Gastrocnemius medialis (tissue), 4 donors: Measurements from ENCODE around the gene ITPR1.

Experiments
- POLR2A ChIP-seq, 2 donors: fragments of 450-650 bp; IDR thresholded peaks; one replicate each; pipeline ENCODE4 v1.6.1; 2017; ENCODE audit warnings: antibody characterized with exemption in 2 of 2, mild to moderate bottlenecking in 2 of 2, moderate library complexity in 2 of 2
- TF ChIP-seq, protein P1 (sequence below), 5 experiments: fragments of 450-650 bp in 3 of 5; fragments of 200-600 bp in 2 of 5; sonication (generic) in 2 of 5; IDR thresholded peaks in 4 of 5; conservative IDR thresholded peaks in 1 of 5; 1 replicate in 4 of 5; 2 replicates in 1 of 5; pipeline ENCODE4 v1.5.1; 2016 to 2019; ENCODE audit warnings: antibody characterized with exemption in 5 of 5, mild to moderate bottlenecking in 3 of 5, moderate library complexity in 3 of 5

DNA sequence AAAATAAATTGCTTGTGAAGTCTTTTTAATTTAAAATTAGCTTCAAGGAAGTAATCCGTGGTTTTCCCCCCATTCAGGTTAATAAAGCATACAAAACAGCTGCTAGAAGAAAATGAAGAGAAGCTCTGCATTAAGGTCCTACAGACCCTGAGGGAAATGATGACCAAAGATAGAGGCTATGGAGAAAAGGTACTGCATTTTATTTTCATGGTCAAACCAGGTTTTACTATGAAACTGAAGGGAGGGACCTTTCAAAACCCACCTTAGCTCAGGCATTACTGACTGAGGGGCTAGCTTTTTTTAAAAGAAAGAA is 218.5 kb downstream of the ITPR1 start:
- TF ChIP-seq, protein P1, sequence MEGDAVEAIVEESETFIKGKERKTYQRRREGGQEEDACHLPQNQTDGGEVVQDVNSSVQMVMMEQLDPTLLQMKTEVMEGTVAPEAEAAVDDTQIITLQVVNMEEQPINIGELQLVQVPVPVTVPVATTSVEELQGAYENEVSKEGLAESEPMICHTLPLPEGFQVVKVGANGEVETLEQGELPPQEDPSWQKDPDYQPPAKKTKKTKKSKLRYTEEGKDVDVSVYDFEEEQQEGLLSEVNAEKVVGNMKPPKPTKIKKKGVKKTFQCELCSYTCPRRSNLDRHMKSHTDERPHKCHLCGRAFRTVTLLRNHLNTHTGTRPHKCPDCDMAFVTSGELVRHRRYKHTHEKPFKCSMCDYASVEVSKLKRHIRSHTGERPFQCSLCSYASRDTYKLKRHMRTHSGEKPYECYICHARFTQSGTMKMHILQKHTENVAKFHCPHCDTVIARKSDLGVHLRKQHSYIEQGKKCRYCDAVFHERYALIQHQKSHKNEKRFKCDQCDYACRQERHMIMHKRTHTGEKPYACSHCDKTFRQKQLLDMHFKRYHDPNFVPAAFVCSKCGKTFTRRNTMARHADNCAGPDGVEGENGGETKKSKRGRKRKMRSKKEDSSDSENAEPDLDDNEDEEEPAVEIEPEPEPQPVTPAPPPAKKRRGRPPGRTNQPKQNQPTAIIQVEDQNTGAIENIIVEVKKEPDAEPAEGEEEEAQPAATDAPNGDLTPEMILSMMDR (IDR thresholded peaks at IDR 0.05 in 4 of 5, conservative IDR thresholded peaks at IDR 0.05 in 1 of 5): no peak
- TF ChIP-seq POLR2A (IDR thresholded peaks at IDR 0.05): no peak
